Limb (tissue), 2 donors: Measurements from ENCODE around the gene ZBED2.
"Not testable (repeated sequence)": the region's sequence is repeated elsewhere in the genome, so short reads cannot be mapped to it uniquely, and the experiment has no call there.

Source experiments
- DNase-seq, 2 donors: peaks; one replicate each; pipeline ENCODE4 v3.0.0-alpha.2; 2016; ENCODE audit errors: extremely low spot score in 2 of 2

ZBED2 gene

GRCh38 chr3:111577113-111577512, 18.0 kb downstream of the ZBED2 start:
- no peak for DNase-seq

- DNase-seq: no peak
Measured at GRCh38 chr3:111571907-111572460, 23.2 kb downstream of the ZBED2 start.

GRCh38 chr3:111571282-111571681, 23.9 kb downstream of the ZBED2 start:
- DNase-seq: no peak

GRCh38 chr3:111570404-111571030, 24.6 kb downstream of the ZBED2 start:
- no peak for DNase-seq

GRCh38 chr3:111568911-111569310, 26.2 kb downstream of the ZBED2 start:
- no peak for DNase-seq

- DNase-seq: no peak
Measured at GRCh38 chr3:111568355-111568754, 26.8 kb downstream of the ZBED2 start.

GRCh38 chr3:111566844-111567243, 28.3 kb downstream of the ZBED2 start:
- DNase-seq: no peak

- DNase-seq: not testable (repeated sequence)
Measured at GRCh38 chr3:111561902-111562301, 33.2 kb downstream of the ZBED2 start.

GRCh38 chr3:111548756-111549155, 46.4 kb downstream of the ZBED2 start:
- DNase-seq: no peak

GRCh38 chr3:111548092-111548491, 47.1 kb downstream of the ZBED2 start:
- DNase-seq: no peak

- no peak for DNase-seq
Measured at GRCh38 chr3:111547631-111548030, 47.5 kb downstream of the ZBED2 start.

GRCh38 chr3:111545349-111545748, 49.8 kb downstream of the ZBED2 start:
- no peak for DNase-seq
